IMR-90 (cell line): ENCODE results near the gene RALGPS1. TPM values are rescaled to one million over a fixed set of nuclear protein-coding genes. Genes with fewer than 3 reads are reported as not detected.
A peak's percentile ranks its signal among the peaks of the same experiment; 100 is the strongest.

ENCODE experiments used
- ATAC-seq: fragments of 200-7000 bp; cut with Tn5 transposase; 2 replicates; pipeline ENCODE4 v1.9.1; 2020; ENCODE audit warnings: low read depth, mild to moderate bottlenecking, moderate library complexity
- BruUV-seq: library from RNA; stranded (reverse); fragments of 400-500 nt; replicated peaks from 2 replicates; lab custom pipeline; 2021; lab: Mats Ljungman, UMichigan
- CTCF ChIA-PET: fragments of 300-600 bp; formaldehyde crosslinking; extraction: SDS; loops from one replicate; lab custom pipeline; 2021; ENCODE audit warnings: antibody characterized with exemption; lab: Yijun Ruan, JAX
- POLR2A ChIA-PET: fragments of 300-600 bp; sonication (Branson Sonifier 250); formaldehyde crosslinking; loops from one replicate; lab custom pipeline; 2022; ENCODE audit warnings: antibody characterized with exemption; ENCODE audit not compliant: unreplicated experiment; lab: Charles Lee
- DNase-seq: peaks from one replicate; pipeline ENCODE4 v3.0.0; 2013
- H2AFZ ChIP-seq: replicated peaks from 2 replicates; pipeline ENCODE3; 2013; ENCODE audit warnings: low read length, mild to moderate bottlenecking; ENCODE audit not compliant: poor library complexity
- H2AK5ac ChIP-seq: 2 replicates; pipeline ENCODE4 v1.6.1; 2013; ENCODE audit warnings: low read depth, low read length, inconsistent platforms
- H2AK9ac ChIP-seq: replicated peaks from 2 replicates; pipeline ENCODE3; 2013; ENCODE audit warnings: mild to moderate bottlenecking, low read depth, low read length, moderate library complexity; ENCODE audit not compliant: poor library complexity
- H2BK120ac ChIP-seq: 2 replicates; pipeline ENCODE4 v1.6.1; 2013; ENCODE audit warnings: low read depth, low read length, inconsistent platforms
- H2BK15ac ChIP-seq: 3 replicates; pipeline ENCODE4 v1.6.1; 2013; ENCODE audit warnings: low read depth, low read length, inconsistent platforms
- H2BK20ac ChIP-seq: 2 replicates; pipeline ENCODE4 v1.6.1; 2013; ENCODE audit warnings: low read depth, mild to moderate bottlenecking, inconsistent platforms, low read length, moderate library complexity
- H2BK5ac ChIP-seq: 2 replicates; pipeline ENCODE4 v1.6.1; 2013; ENCODE audit warnings: mild to moderate bottlenecking, low read depth, low read length, inconsistent platforms; ENCODE audit not compliant: poor library complexity, severe bottlenecking
- H3K14ac ChIP-seq: replicated peaks from 2 replicates; pipeline ENCODE4 v1.6.1; 2013; ENCODE audit warnings: low read depth, low read length, inconsistent platforms
- H3K18ac ChIP-seq: 2 replicates; pipeline ENCODE4 v1.6.1; 2013; ENCODE audit warnings: low read depth, low read length, control low read depth
- H3K23ac ChIP-seq: 2 replicates; pipeline ENCODE4 v1.6.1; 2013; ENCODE audit warnings: low read depth, low read length, inconsistent platforms
- H3K27ac ChIP-seq: 2 replicates; pipeline ENCODE4 v1.5.1; 2013; ENCODE audit warnings: mild to moderate bottlenecking, control low read depth, low read length; ENCODE audit not compliant: insufficient read depth
- H3K27me3 ChIP-seq: 2 replicates; pipeline ENCODE4 v1.6.1; 2013; ENCODE audit warnings: low read length; ENCODE audit not compliant: control insufficient read depth, insufficient read depth
- H3K36me3 ChIP-seq: 2 replicates; pipeline ENCODE4 v1.6.1; 2013; ENCODE audit warnings: low read length, mixed read lengths; ENCODE audit not compliant: control insufficient read depth, insufficient read depth
- H3K4ac ChIP-seq: 2 replicates; pipeline ENCODE4 v1.6.1; 2013; ENCODE audit warnings: low read depth, low read length, inconsistent platforms
- H3K4me1 ChIP-seq: 2 replicates; pipeline ENCODE4 v1.6.1; 2013; ENCODE audit warnings: low read length, mixed read lengths; ENCODE audit not compliant: control insufficient read depth, insufficient read depth
- H3K4me2 ChIP-seq: 2 replicates; pipeline ENCODE4 v1.6.1; 2013; ENCODE audit warnings: low read depth, mild to moderate bottlenecking, control low read depth, low read length, moderate library complexity
- H3K4me3 ChIP-seq: 2 replicates; pipeline ENCODE4 v1.5.1; 2013; ENCODE audit warnings: low read depth, mild to moderate bottlenecking, control low read depth, low read length, moderate library complexity; ENCODE audit not compliant: insufficient read depth
- H3K56ac ChIP-seq: 2 replicates; pipeline ENCODE4 v1.6.1; 2013; ENCODE audit warnings: low read length, inconsistent platforms; ENCODE audit not compliant: insufficient read depth; ENCODE audit errors: extremely low read depth
- H3K79me1 ChIP-seq, 2 experiments: 2 replicates each; pipeline ENCODE4 v1.6.1; 2013; ENCODE audit warnings: low read length in 2 of 2, inconsistent platforms in 1 of 2, low read depth in 1 of 2
- H3K9ac ChIP-seq: 2 replicates; pipeline ENCODE4 v1.6.1; 2013; ENCODE audit warnings: low read depth, low read length, control low read depth
- H3K9me1 ChIP-seq: 2 replicates; pipeline ENCODE4 v1.6.1; 2013; ENCODE audit warnings: low read length, inconsistent platforms; ENCODE audit not compliant: insufficient read depth
- H3K9me3 ChIP-seq: 2 replicates; pipeline ENCODE4 v1.6.1; 2013; ENCODE audit warnings: low read length; ENCODE audit not compliant: control insufficient read depth, insufficient read depth
- H4K20me1 ChIP-seq: 2 replicates; pipeline ENCODE4 v1.6.1; 2013; ENCODE audit warnings: low read length, inconsistent platforms; ENCODE audit not compliant: insufficient read depth
- H4K5ac ChIP-seq: 2 replicates; pipeline ENCODE4 v1.6.1; 2013; ENCODE audit warnings: mild to moderate bottlenecking, low read depth, low read length, control low read depth
- H4K8ac ChIP-seq, 2 experiments: 2 replicates each; pipeline ENCODE4 v1.6.1; 2013; ENCODE audit warnings: low read depth in 2 of 2, low read length in 2 of 2, control low read depth in 1 of 2, inconsistent platforms in 1 of 2
- H4K91ac ChIP-seq: 2 replicates; pipeline ENCODE4 v1.6.1; 2013; ENCODE audit warnings: low read depth, low read length, inconsistent platforms; ENCODE audit not compliant: insufficient read depth
- CHD1 ChIP-seq: IDR thresholded peaks from 2 replicates; pipeline ENCODE4 v1.6.1; 2012; ENCODE audit warnings: low read depth, low read length, improper control_type of control experiment
- MAFK ChIP-seq: IDR thresholded peaks from 2 replicates; pipeline ENCODE4 v1.6.1; 2012; ENCODE audit warnings: low read depth, low read length, improper control_type of control experiment
- MAZ ChIP-seq: IDR thresholded peaks from 2 replicates; pipeline ENCODE4 v1.6.1; 2012; ENCODE audit warnings: low read depth, mild to moderate bottlenecking, low read length, improper control_type of control experiment, moderate library complexity, borderline replicate concordance
- MXI1 ChIP-seq: IDR thresholded peaks from 2 replicates; pipeline ENCODE4 v1.6.1; 2012; ENCODE audit warnings: low read depth, mild to moderate bottlenecking, low read length, moderate library complexity, borderline replicate concordance
- NFE2L2 ChIP-seq: fragments of 150-350 bp; IDR thresholded peaks from 2 replicates; pipeline ENCODE4 v1.6.1; 2016; ENCODE audit warnings: low read depth, mild to moderate bottlenecking, low read length
- RCOR1 ChIP-seq: IDR thresholded peaks from 2 replicates; pipeline ENCODE4 v1.6.1; 2012; ENCODE audit warnings: mild to moderate bottlenecking, low read length, improper control_type of control experiment; ENCODE audit not compliant: insufficient replicate concordance
- RFX5 ChIP-seq: IDR thresholded peaks from 2 replicates; pipeline ENCODE4 v1.8.0; 2012; ENCODE audit warnings: low read depth, mild to moderate bottlenecking, low read length, moderate library complexity
- SMC3 ChIP-seq: fragments of 150-350 bp; IDR thresholded peaks from 2 replicates; pipeline ENCODE4 v1.6.1; 2016; ENCODE audit warnings: low read depth, mild to moderate bottlenecking, antibody characterized with exemption, low read length, moderate library complexity
- WGBS, 2 experiments: methylation state at CpG; one replicate each; pipeline versions ENCODE4 v1.1.5 to v1.1.7; 2013; ENCODE audit warnings: missing lambda C conversion rate in 2 of 2; ENCODE audit not compliant: insufficient read length in 1 of 2; ENCODE audit errors: extremely low coverage in 2 of 2; 5-methylcytosine and 5-hydroxymethylcytosine counted together
- dilution Hi-C: fragments of 300-500 bp; cut with HindIII; formaldehyde crosslinking; loops from one replicate; pipeline ENCODE4 v1.14.3; 2018; ENCODE audit warnings: low sequenced_read_pairs; ENCODE audit not compliant: unreplicated experiment
- in situ Hi-C: fragments of 300-500 bp; cut with MboI; formaldehyde crosslinking; loops from 3 replicates; pipeline ENCODE4 v1.14.3; 2019; ENCODE audit warnings: low sequenced_read_pairs, inconsistent platforms, mixed read lengths
- intact Hi-C: fragments of 100-400 bp; cut with micrococcal nuclease; formaldehyde crosslinking; loops from 2 replicates; pipeline ENCODE4 v1.10.0; 2022
- polyA plus RNA-seq, 3 experiments: library from polyadenylated mRNA; depleted of rRNA; stranded (reverse); fragments of >200 nt; gene quantifications; 2 replicates each; pipeline ENCODE4 v1.2.3, GENCODE V29; 2012; ENCODE audit warnings: low replicate concordance in 1 of 3
- total RNA-seq: library from RNA; depleted of rRNA; stranded (reverse); fragments of >200 nt; gene quantifications from 2 replicates; pipeline ENCODE4 v1.2.3, GENCODE V29; 2012
- TF ChIP-seq, protein P1 (sequence below): fragments of 150-350 bp; IDR thresholded peaks from 2 replicates; pipeline ENCODE4 v1.6.1; 2016; ENCODE audit warnings: low read depth, mild to moderate bottlenecking, low read length, moderate library complexity, borderline replicate concordance
- TF ChIP-seq, protein P2 (sequence below): conservative IDR thresholded peaks from 2 replicates; pipeline ENCODE4 v1.5.1; 2012; ENCODE audit warnings: mild to moderate bottlenecking, low read depth, low read length, improper control_type of control experiment

RALGPS1 gene
- total and polyA plus RNA-seq, 2 of the 4 experiments (the other 2 are of a cell fraction), result 0.90 to 2.8 TPM

DNA sequence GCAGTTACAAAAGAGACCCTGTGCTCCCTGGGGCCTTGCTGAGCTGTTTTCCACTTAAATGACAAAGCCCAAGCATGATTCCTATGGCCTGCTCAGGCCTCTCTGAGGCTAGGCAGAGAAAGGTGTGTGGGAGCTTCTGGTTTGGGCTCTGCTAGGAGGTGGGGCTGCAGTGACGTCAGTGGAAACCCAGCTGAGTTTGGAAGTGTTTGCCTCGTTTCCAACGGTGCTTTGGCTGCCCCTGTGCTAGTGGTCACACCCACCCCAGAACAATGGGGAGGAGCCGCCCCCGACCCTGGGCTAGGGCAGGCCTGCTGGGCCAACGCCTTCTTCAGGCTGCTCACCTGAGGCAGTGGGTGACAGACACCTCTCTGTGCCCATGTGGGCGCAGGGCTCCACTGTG lies 197.5 kb downstream of the RALGPS1 start (continued):
- no peak for TF ChIP-seq MXI1

DNA sequence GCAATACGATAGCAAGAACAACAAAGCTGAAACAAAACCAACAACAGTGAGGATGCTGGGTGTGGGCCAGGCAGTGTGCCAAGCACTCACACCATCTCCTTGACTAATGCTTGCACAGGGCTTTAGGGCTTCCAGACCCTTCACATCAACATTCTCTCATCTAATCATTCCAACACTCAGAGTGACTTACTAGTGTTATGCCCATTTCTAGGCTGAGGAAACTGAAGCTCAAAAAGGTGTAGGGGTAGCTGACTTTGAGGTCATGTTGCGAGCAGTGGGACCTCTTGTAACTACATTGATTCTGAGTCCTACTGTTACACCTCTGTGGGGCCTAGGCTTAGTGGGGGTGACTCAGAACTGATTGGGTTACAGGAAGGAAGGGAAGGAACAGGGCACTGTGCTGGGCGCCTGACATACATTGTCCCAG lies 198.2 kb downstream of the RALGPS1 start:
- no peak overlapping the region for H4K5ac ChIP-seq
- ChIA-PET CTCF (no interaction called here), POLR2A (no interaction called here)
- no peak overlapping the region for H3K4me3 ChIP-seq
- H3K4me2 ChIP-seq, result no peak overlapping the region
- peaks cover 10 to 60% of the 10 kb centered on the region in 2 experiments; a peak in 3 of 4 replicates for H3K79me1 ChIP-seq
- no peak overlapping the region for H2BK15ac ChIP-seq
- H3K27me3 ChIP-seq, result no peaks in the 10 kb centered on the region
- peak overlapping the region; percentile 47; the same call in 1 of the 2 replicates for H2AK5ac ChIP-seq
- no peak overlapping the region for H3K14ac ChIP-seq
- WGBS, 2 experiments, result 80% methylated on average over 1 of the region's 3 CpGs; no CpG with 5 or more reads in 1 of the 2 experiments
- no peak overlapping the region for H2BK120ac ChIP-seq
- peaks cover 58% of the 10 kb centered on the region for H3K36me3 ChIP-seq
- peaks cover 61% of the 10 kb centered on the region for H4K20me1 ChIP-seq
- intact Hi-C loops, result no loop called here
- no peak overlapping the region for H3K18ac ChIP-seq
- no peak overlapping the region for H2BK5ac ChIP-seq
- no peak overlapping the region for H3K4ac ChIP-seq
- H3K4me1 ChIP-seq, result peaks cover 21% of the 10 kb centered on the region
- H3K9me3 ChIP-seq, result no peaks in the 10 kb centered on the region
- no TSS peak for BruUV-seq
- ATAC-seq (no peak), DNase-seq (no peak)
- dilution Hi-C loops, result no loop called here
- no peak overlapping the region for H3K56ac ChIP-seq
- TF ChIP-seq NFE2L2, result no peak
- no peak for TF ChIP-seq RCOR1
- TF ChIP-seq CHD1, result no peak
- TF ChIP-seq SMC3, result no peak
- no peak for TF ChIP-seq RFX5
- TF ChIP-seq, protein P1, sequence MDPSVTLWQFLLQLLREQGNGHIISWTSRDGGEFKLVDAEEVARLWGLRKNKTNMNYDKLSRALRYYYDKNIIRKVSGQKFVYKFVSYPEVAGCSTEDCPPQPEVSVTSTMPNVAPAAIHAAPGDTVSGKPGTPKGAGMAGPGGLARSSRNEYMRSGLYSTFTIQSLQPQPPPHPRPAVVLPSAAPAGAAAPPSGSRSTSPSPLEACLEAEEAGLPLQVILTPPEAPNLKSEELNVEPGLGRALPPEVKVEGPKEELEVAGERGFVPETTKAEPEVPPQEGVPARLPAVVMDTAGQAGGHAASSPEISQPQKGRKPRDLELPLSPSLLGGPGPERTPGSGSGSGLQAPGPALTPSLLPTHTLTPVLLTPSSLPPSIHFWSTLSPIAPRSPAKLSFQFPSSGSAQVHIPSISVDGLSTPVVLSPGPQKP, result no peak
- TF ChIP-seq, protein P2, sequence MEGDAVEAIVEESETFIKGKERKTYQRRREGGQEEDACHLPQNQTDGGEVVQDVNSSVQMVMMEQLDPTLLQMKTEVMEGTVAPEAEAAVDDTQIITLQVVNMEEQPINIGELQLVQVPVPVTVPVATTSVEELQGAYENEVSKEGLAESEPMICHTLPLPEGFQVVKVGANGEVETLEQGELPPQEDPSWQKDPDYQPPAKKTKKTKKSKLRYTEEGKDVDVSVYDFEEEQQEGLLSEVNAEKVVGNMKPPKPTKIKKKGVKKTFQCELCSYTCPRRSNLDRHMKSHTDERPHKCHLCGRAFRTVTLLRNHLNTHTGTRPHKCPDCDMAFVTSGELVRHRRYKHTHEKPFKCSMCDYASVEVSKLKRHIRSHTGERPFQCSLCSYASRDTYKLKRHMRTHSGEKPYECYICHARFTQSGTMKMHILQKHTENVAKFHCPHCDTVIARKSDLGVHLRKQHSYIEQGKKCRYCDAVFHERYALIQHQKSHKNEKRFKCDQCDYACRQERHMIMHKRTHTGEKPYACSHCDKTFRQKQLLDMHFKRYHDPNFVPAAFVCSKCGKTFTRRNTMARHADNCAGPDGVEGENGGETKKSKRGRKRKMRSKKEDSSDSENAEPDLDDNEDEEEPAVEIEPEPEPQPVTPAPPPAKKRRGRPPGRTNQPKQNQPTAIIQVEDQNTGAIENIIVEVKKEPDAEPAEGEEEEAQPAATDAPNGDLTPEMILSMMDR, result no peak
- no peak for TF ChIP-seq MAFK
- TF ChIP-seq MAZ, result no peak
- in situ Hi-C loops, result no loop called here
- no peak overlapping the region for H3K23ac ChIP-seq
- peaks cover 21% of the 10 kb centered on the region for H3K9me1 ChIP-seq
- H2BK20ac ChIP-seq, result no peak overlapping the region
- no peak overlapping the region for H3K27ac ChIP-seq
- no peak overlapping the region for H2AK9ac ChIP-seq
- H3K9ac ChIP-seq, result no peak overlapping the region
- H4K8ac ChIP-seq, result no peak overlapping the region
- no peak overlapping the region for H2AFZ ChIP-seq
- no peak overlapping the region for H4K91ac ChIP-seq
